SK-N-MC (cell line): ENCODE results near the gene PSG4.
"Not testable (repeated sequence)": the region's sequence is repeated elsewhere in the genome, so short reads cannot be mapped to it uniquely, and the experiment has no call there.

Experiments
- EZH2 ChIP-seq: fragments of 200-600 bp; sonication (generic); IDR thresholded peaks from one replicate; pipeline ENCODE4 v1.6.1; 2017; ENCODE audit warnings: antibody characterized with exemption
- FOXP2 ChIP-seq: optimal IDR thresholded peaks from 2 replicates; pipeline ENCODE3; 2011; ENCODE audit warnings: mild to moderate bottlenecking, moderate library complexity; ENCODE audit not compliant: insufficient read depth; ENCODE audit errors: extremely low read length, control extremely low read depth

DNA sequence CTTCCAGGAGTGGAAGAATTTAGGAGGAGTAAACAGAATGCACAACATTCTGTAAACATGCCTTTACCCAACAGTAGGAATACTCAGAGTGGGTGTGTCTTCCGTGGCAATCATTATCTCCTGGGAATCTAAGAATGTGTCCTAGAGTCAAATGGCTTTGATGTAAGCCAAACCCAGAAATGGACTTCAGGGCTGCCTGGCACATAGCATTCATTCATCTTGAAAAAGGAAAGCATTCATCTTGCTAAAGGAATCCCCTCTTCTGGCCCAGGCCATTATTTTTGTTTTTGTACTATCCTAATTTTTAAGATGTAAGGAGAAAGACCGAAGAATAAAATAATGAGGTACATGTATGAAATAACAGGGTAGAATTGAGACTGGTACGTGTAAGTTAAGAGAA, 42.3 kb downstream of the PSG4 start:
- TF ChIP-seq EZH2, FOXP2: not testable (repeated sequence)
